GM19455 (cell line): ENCODE results near the gene CARS1.

Source experiments
- ATAC-seq: cut with Tn5 transposase; IDR thresholded peaks from one replicate; pipeline ENCODE4 v1.9.1; 2021; ENCODE audit not compliant: unreplicated experiment

CARS1 gene

DNA sequence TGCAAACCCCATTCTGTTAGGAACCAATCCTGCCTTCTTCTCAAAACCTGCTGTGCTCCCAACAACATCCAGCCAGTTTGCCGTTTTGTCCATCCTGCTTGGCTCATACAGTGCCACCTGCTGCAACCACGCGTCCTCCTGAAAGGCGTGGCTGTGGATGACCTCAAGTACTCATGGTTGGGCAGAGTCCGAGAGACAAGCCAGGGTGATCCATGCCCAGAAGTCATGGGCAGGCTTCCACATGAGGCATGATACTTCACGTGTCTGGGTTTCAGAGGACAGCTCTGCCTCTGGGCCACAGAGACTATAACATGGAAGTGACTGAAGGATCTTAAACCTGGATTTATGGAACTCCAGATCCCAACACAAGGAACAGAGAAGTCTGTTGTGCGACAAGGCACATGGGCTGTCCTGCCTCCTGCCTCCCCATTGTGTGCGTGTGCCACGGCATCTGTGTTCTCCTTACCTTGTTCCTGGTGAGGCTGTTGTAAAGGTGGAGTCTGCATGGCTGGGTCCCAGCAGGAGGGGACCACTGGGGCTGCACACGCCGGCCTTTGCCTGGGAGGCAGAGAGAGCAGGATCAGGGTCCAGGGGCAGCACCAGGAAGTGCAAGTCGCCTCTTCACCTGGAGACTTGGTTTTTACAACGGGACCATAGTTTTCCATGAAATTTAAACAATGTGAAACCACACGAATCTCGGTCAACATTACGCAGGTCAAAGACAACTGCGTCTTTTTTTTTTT, 15.4 kb downstream of the CARS1 start:
- ATAC-seq: no peak

DNA sequence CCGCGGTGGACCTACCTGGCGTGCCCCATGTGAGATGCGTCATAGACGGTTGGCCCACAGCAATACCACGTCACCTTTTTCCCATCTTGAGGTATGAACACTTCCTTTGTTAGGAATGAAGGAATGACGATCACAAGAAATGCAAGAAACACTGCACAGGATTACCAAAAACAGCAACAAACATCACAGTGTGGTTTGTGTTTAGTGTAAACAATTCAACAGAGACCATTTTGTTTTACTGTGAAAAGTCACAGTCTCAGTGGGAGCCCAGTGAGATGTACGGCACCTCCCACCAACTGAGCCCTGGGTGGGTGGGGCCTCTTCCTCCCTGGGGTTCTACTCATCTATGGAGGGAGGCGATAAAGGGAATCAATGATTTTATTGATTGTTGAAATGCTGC, 16.3 kb downstream of the CARS1 start:
- ATAC-seq: no peak

DNA sequence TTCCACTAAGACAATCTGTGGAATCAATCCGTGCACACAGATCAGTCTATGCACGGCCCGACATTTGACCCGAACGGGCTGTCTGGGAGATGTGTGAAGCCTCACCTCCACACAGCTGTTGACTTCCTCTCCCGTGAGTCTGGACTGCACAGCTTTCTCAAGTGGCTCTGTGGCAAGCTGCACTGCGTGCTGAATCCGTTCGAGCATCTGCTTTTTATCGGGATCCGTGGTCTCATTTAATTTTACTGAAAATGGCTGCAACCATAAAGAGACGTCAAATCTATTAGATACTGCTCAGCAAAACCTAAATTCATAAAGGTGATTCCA, 19.3 kb downstream of the CARS1 start:
- ATAC-seq: no peak

DNA sequence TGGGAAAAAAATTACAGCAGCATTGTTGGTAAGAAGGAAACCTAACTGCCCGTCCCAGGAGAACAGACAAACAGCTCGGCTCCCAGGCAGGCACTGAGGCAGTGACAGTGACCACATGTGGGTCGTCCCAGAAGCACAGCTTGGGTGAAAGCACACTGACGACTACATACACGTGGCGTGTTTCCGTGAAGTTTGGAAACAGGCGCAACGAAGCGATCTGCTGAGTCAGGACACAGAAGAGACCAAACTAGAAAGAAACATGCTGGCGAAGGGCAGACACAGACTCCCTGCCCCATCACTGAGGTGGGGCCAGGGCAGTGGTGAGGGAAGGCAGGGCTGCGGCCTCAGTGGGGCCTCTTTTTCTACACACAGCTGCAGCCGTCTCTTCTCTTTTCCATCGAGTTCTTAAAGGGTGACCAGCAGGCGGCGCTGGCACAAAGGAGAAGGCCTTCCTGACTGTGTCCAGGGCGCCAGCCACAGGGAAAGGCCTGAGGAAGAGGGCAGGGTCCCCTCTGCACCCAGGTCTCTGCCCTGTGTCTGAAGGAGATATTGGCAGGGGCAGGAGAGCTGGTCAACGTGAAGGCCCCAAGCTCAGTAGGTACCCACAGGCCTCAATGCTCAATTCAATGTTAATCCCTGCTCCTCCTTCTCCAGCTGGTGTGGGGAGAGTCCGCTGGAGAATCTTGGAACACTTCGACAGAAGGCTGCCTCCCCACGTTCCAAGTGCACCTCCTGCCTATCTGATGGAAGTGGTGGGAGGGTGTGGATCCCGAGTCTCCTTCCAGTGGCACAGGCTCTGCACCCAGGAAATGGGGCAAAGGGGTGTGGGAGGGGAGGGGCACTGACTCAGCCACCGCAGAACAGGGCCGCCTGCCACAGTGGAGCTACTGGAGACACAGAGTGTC, 19.9 kb downstream of the CARS1 start:
- no peak for ATAC-seq

DNA sequence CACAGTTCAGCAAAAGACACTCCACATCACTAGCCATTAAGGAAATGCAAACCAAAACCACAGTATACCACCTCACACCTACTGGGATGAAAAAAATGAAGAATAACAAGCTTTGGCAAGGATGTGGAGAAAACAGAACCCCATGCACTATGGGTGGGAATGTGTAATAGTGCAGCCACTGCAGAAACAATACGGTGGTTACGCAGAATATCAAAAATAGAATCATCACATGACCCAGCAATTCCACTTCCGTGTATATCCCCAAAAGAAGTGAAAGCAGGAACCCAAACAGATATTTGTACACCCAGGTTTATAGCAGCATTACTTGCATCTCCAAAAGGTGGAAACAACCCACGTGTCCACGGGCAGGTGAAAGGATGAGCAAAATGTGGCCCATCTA, 20.8 kb downstream of the CARS1 start:
- no peak for ATAC-seq

DNA sequence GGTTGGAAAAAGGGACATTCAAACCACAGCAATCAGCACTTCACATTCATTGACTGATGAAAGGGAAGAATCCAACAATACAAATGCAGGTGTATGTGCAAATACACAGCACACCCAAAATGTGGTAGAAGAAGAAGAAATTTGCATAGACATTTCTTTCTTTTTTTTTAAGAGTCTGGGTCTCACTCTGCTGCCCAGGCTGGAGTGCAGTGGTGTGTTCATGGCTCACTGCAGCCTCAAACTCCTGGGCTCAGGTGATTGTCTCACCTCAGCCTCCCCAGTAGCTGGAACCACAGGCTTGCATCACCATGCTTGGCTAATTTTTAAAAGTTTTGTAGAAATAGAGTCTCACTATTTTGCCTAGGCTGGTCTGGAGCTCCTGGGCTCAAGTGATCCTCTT, 21.9 kb downstream of the CARS1 start:
- ATAC-seq: no peak

DNA sequence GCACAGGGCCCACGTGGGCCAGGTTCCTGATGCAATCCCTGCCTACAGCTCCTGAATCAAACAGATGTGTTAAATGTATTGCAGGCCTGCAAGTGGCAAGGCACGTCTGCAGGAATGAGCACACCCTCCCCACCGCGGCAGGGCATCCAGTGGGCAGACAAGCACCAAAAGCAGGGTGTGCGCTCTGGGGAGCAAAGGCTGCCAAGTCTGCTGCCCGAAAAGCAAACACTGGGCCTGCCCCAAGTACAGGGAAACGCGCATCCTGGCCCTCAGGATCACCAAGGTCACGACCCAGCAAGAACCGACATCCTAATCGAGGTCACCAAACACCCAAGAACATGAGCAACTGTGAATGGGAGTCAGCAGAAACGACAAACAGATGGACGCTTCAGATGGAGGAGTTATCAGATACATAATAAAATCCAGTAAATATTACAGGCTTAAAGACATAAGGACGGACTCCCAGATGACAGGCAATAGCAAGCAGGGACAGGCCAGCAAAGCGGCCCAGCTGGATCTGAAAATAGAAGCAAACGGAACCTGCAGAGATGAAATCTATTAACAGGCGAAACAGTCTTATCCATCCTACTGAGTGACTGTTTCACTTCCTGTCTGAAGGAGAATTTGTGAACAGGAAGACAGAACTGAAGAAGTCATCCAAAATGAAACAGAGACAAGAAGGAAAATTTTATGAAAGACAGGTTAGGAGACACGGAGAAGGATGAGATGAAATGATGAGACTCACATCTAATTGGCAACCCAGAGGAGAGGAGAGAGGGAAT, 26.7 kb downstream of the CARS1 start:
- ATAC-seq: no peak

DNA sequence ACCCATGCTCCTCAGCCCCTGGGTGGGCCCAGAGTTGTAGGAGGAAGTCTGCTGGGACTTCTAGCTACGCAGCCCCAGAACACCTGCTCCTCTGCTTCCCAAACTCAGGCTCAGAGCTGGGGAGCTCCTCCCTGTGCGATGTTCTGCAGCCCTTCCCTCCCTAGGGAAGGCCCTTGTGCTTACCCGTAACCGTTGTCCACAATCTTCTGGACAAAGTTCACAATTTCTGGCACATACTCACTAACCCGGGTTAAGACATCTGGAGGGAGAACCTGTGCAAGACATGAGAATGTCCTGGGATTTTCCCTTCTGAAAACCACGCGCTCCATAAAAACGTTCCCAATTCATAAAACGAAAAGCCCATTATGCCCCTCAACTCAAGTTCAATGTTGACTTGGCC, 28.4 kb downstream of the CARS1 start:
- no peak for ATAC-seq

GRCh38 chr11:3026803-3027202, 30.4 kb downstream of the CARS1 start:
- no peak for ATAC-seq

GRCh38 chr11:3022982-3023381, 34.2 kb downstream of the CARS1 start:
- no peak for ATAC-seq

DNA sequence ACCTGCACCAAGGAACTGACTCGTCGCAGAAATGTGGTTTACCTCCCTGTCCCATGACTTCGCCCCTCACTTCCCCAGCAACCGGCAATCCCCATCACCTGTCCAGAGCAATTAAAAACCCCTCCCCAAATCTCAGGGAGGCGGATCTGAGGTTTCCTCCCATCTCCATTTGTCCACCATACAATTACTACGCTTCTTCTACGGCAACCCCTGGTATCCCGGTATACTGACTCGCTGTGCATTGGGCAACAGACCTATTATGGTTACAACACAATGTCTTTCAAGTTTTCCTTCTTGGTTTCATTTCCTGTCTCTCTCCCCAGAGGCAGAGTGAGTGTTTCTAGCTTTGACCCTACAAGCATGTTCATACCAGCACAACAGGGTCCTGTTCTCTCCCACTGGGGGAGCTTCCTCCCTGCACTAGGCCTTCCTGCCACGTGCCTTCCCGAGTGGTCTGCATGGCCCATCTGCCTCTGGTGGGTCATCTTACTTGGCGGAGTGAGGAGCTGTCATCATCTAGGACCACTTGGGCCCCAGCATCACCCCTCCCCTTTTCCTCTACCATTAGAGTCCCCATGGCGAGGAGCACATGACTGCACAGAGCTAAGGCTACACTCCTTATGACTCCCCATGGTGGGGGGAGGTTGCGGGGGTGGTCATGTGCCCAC, 34.8 kb downstream of the CARS1 start:
- ATAC-seq: peak; percentile 66

DNA sequence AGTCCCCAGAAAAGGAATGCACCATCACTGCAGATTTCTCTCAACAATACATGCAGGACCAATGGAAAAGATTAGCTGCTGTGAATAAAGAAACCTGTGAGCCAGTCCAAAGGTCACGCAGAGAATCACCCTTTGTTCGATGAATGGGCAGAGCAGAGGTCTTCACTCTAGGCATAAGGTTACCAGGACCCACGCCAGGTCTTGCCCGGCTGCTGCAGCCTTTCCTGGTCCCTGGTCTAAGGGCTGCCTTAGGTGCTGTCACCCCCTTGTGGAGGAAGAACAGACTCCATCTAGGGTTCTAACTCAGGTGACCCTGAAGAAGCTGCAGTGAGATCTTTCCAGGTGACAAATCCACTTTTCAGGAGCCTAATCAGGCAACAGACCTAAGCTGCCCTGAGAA, 36.1 kb downstream of the CARS1 start:
- no peak for ATAC-seq

GRCh38 chr11:3020011-3020410, 37.2 kb downstream of the CARS1 start:
- ATAC-seq: no peak

DNA sequence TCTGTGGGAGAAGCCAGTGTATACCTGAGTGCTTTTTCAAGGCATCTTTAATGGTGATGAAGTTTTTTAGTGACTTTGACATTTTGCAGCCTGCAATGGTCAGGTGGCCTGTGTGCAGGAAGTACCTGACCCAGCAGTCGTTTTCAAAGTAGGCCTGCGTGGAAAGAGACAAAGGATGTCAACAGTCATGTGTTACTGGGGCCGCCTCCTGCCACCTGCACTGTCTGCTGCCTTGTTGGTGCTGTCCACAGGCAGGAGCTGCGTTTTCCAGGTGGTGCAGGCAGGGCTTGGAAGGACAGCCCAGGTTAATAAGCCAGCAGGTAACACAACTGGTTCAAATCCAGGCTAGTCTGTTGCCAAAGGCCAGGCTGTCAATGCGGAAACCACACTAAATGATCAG, 38.6 kb downstream of the CARS1 start:
- no peak for ATAC-seq

GRCh38 chr11:3016861-3017260, 40.4 kb downstream of the CARS1 start:
- ATAC-seq: no peak

DNA sequence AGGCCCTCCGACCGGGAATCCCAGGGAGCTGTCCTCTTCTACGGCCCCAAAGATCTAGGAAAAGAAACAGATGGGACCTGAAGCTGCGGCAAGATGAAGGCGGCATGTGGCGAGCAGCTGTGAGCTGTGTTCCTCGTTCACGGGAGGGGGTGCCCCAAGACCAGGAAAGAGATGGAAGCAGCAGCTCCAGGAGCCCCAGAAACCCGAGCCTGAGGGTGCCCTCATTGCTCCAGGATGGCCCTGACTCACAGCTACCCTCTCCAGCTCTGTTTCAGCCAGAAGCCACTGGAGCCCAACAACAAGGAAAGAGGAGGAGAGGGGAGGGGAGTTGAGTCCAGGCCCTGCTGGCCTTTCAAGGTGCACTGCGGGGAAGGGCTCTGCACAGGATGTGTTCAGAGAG, 41.4 kb downstream of the CARS1 start:
- ATAC-seq: no peak

DNA sequence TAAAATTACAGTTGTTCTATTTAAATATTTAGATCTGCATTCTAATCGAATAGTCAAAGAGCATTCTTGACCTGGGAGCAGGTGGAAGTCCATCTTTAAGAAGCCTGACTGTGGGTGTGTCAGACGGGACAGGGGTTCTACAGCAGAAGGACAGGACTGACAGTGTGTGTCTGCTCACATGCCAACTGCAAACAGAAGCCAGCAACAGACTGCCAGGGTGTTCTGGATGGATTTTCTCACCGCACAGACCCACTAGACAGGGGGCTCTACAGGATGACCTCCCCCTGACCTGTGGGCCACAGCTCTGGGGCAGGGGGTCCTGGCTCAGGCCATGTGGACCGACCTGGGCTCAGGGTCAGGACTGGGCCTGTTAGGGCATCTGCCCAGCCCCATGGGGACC, 42.3 kb downstream of the CARS1 start:
- ATAC-seq: no peak

GRCh38 chr11:3014057-3014938, 42.9 kb downstream of the CARS1 start:
- ATAC-seq: no peak

DNA sequence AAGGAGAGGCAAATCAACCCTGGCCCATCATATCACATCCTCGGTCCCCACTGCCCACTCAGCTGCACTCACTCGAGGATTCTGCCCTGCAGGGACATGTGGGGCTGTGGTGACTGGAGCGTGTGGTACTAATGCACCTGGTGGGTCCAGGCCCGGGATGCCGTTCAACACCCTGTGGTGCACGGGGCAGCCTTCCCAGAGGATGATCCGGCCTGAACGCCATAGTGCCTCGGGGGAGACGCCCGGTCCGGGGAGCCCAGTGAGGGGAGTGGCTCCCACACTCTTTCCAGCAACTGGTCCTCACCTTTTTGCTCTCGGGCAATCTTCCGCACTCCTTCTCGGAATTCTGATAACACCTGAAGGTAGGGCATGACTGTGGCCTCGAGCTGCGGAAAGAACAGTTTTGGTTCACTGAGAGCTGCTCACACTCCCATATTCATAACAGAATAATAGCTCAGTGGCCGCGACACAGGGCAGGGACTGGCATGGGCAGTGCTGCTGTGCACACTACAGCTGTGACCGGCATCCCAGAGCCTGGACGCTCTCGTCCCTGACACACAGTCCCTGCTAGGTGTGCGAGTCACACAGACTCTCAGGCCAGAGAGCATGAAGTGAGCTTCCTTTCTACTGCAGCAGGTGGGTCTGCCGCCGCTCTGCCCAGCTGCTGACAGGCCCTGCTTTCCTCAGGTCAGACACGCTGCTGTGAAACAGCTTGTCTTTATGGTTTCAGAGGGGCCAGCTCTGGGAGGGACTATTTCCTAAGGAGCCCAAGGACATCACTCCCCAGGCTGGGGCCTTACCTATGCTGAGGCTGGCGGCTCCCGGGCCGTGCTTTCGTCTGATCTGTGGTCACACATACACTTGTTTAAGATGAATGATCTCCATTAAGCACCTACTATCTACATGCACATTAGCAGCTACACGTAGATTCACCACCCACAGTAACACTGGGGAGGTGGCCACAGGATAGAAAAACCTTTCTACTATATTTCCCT, 45.0 kb downstream of the CARS1 start:
- no peak for ATAC-seq
